ENCODE data around the gene MTMR12.

The MTMR12 gene

GRCh38 chr5:32207355-32207634 lies 105.4 kb downstream of the MTMR12 start:
- WGBS (ENCODE audit: insufficient coverage): 90% methylated on average over 2 of the region's 4 CpGs
- POLR2A ChIA-PET: interaction anchor here (0.6 kb wide), 1 partner anchor 14 kb away, joined by 4 read pairs; no protein-coding TSS in a partner anchor
- no peak overlapping the region for H3K4me3 ChIP-seq (ENCODE audit: control insufficient read depth in 1 of 7, extremely low read depth in 1 of 7, insufficient read depth in 4 of 7, low read depth in 2 of 7, low read length in 6 of 7)

DNA sequence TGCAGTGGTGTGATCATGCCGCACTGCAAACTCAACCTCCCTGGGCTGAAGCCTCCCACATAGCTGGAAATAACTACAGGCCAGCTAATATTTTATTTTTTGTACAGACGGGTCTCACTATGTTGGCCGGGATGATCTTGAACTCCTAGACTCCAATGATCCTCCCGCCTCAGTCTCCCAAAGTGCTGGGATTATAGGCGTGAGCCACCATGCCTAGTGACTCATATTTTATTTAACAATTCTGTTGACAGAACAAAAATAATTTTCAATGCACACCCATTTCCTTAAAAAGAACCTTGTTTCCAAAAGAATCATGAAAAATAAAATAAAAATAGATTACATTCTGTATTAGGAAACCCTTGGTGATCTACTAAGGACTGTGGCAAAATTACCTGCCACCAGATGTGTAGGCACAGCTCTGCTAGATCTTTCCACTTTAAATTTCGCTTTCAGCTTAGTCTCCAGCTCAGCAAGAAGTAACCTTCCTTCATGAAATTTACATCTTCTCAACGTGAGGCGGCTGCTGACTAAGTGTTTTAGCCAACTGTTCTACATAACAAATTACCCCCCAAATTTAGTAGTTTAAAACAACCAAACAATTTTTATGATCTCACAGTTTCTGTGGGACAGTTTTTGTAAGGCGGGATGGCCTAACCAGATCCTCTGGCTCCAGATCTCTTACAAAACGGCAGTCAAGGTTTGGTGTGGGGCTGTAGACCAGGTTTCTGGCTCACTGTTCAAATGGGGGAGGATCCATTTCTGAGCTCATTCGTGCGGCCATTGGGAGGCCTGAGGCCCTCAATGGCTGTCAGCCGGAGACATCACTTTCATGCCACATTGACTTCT lies 106.0 kb downstream of the MTMR12 start:
- H3K27me3 ChIP-seq (replicated peaks in 2 of 5; ENCODE audit: control insufficient read depth in 4 of 5, insufficient read depth in 5 of 5, low read length in 4 of 5): no peaks in the 10 kb centered on the region
- H3K27ac ChIP-seq (ENCODE audit: insufficient read depth in 1 of 2, low read depth in 1 of 2, low read length in 2 of 2, poor library complexity in 1 of 2, severe bottlenecking in 2 of 2): no peak overlapping the region
- no peaks in the 10 kb centered on the region for H3K9me3 ChIP-seq (ENCODE audit: control extremely low read depth in 1 of 5, control insufficient read depth in 4 of 5, insufficient read depth in 2 of 5, low read depth in 1 of 5, low read length in 4 of 5)
- DNase-seq: peak in 1 of 3 donors; percentile 43
- CTCF ChIA-PET: interaction anchor here (0.6 to 1.6 kb wide), 7 partner anchors 9 to 123 kb away, joined by 3 to 7 read pairs (median 3); no protein-coding TSS in a partner anchor
- WGBS (ENCODE audit: insufficient coverage): 91% methylated on average over 8 of the region's 13 CpGs
- H3K36me3 ChIP-seq (ENCODE audit: control insufficient read depth in 4 of 4, insufficient read depth in 4 of 4, low read length in 3 of 4): no peaks in the 10 kb centered on the region
- POLR2A ChIA-PET: interaction anchor here (0.6 kb wide), 2 partner anchors 13 to 41 kb away, joined by 3 to 4 read pairs; no protein-coding TSS in a partner anchor
- H3K4me3 ChIP-seq (ENCODE audit: control insufficient read depth in 1 of 7, extremely low read depth in 1 of 7, insufficient read depth in 4 of 7, low read depth in 2 of 7, low read length in 6 of 7): no peak overlapping the region
- peaks cover 11 to 43% (median 31%) of the 10 kb centered on the region in 4 experiments for H3K4me1 ChIP-seq (ENCODE audit: control extremely low read depth in 1 of 4, control insufficient read depth in 4 of 4, insufficient read depth in 4 of 4, low read length in 3 of 4)

More at GRCh38 chr5:32207355-32207634, 105.4 kb downstream of the MTMR12 start:
- DNase-seq: peak in 1 of 3 donors; percentile 40
- CTCF ChIA-PET: interaction anchor here (0.7 to 1.6 kb wide), 2 partner anchors 9 to 17 kb away, joined by 4 to 7 read pairs; no protein-coding TSS in a partner anchor
- no peak overlapping the region for H3K27ac ChIP-seq (ENCODE audit: insufficient read depth in 1 of 2, low read depth in 1 of 2, low read length in 2 of 2, poor library complexity in 1 of 2, severe bottlenecking in 2 of 2)
- no peaks in the 10 kb centered on the region for H3K9me3 ChIP-seq (ENCODE audit: control extremely low read depth in 1 of 5, control insufficient read depth in 4 of 5, insufficient read depth in 2 of 5, low read depth in 1 of 5, low read length in 4 of 5)
- peaks cover 11 to 42% (median 31%) of the 10 kb centered on the region in 4 experiments for H3K4me1 ChIP-seq (ENCODE audit: control extremely low read depth in 1 of 4, control insufficient read depth in 4 of 4, insufficient read depth in 4 of 4, low read length in 3 of 4)
- H3K36me3 ChIP-seq (ENCODE audit: control insufficient read depth in 4 of 4, insufficient read depth in 4 of 4, low read length in 3 of 4): no peaks in the 10 kb centered on the region
- no peaks in the 10 kb centered on the region for H3K27me3 ChIP-seq (replicated peaks in 2 of 5; ENCODE audit: control insufficient read depth in 4 of 5, insufficient read depth in 5 of 5, low read length in 4 of 5)

DNA sequence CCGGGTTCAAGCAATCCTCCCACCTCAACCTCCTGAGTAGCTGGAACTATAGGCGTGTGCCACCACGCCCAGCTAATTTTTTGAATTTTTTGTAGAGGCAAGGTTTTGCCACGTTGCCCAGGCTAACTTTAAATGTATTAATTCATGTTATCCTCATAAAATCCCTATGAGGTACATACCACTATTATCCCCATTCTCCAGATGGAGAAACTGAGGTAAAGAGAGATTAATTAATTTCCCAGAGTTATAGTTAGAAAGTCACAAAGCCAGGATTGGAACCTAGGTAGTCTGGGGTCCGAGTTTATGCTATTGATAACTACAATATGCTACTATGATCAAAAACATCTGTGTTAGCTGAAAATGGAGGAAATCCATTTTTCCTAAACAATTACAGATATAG lies 106.7 kb downstream of the MTMR12 start:
- Histone ChIP-seq H3K4me3 (ENCODE audit: control insufficient read depth in 1 of 7, extremely low read depth in 1 of 7, insufficient read depth in 4 of 7, low read depth in 2 of 7, low read length in 6 of 7) (no peak overlapping the region), H3K36me3 (ENCODE audit: control insufficient read depth in 4 of 4, insufficient read depth in 4 of 4, low read length in 3 of 4) (no peaks in the 10 kb centered on the region), H3K9me3 (ENCODE audit: control extremely low read depth in 1 of 5, control insufficient read depth in 4 of 5, insufficient read depth in 2 of 5, low read depth in 1 of 5, low read length in 4 of 5) (no peaks in the 10 kb centered on the region), H3K27ac (ENCODE audit: insufficient read depth in 1 of 2, low read depth in 1 of 2, low read length in 2 of 2, poor library complexity in 1 of 2, severe bottlenecking in 2 of 2) (no peak overlapping the region), H3K4me1 (ENCODE audit: control extremely low read depth in 1 of 4, control insufficient read depth in 4 of 4, insufficient read depth in 4 of 4, low read length in 3 of 4) (peaks cover 8 to 46% (median 33%) of the 10 kb centered on the region in 4 experiments), H3K27me3 (replicated peaks in 2 of 5; ENCODE audit: control insufficient read depth in 4 of 5, insufficient read depth in 5 of 5, low read length in 4 of 5) (no peaks in the 10 kb centered on the region)
- ChIA-PET CTCF (interaction anchor here (0.6 to 1.6 kb wide), 5 partner anchors 8 to 124 kb away, joined by 3 to 7 read pairs (median 3); no protein-coding TSS in a partner anchor), POLR2A (interaction anchor here (0.6 kb wide), 1 partner anchor 41 kb away, joined by 3 read pairs; no protein-coding TSS in a partner anchor)
- DNase-seq: no peak
- no CpG with 5 or more reads among the region's 5 CpGs for WGBS (ENCODE audit: insufficient coverage)

DNA sequence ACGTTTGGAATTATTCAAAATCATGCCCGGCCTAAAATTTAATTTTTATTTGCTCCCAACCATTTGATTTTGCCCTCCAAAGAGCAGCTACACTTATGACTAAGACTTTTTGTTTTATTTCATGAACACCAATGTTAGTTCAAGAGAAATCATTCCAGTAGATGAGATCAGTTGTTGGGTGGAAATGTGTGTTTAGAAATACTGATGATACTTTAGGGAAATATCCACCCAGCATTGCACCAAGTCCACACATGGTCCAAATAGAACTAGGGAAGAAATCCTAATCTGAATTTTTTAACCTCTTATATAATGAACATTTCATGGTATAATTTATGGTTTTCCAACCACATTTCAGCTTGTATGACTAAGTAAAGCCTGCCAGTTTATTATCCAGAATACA lies 110.3 kb downstream of the MTMR12 start:
- ChIA-PET CTCF (interaction anchor here (1.5 kb wide), 2 partner anchors 28 to 30 kb away, joined by 4 to 8 read pairs; partner anchors contain the start of gene GOLPH3), POLR2A (interaction anchor here (0.7 kb wide), 1 partner anchor 8 kb away, joined by 4 read pairs; no protein-coding TSS in a partner anchor)
- no CpG with 5 or more reads among the region's 2 CpGs for WGBS (ENCODE audit: insufficient coverage)
- Histone ChIP-seq H3K4me1 (ENCODE audit: control extremely low read depth in 1 of 4, control insufficient read depth in 4 of 4, insufficient read depth in 4 of 4, low read length in 3 of 4) (peaks cover 0 to 50% (median 29%) of the 10 kb centered on the region in 4 experiments), H3K27me3 (replicated peaks in 2 of 5; ENCODE audit: control insufficient read depth in 4 of 5, insufficient read depth in 5 of 5, low read length in 4 of 5) (no peaks in the 10 kb centered on the region), H3K27ac (ENCODE audit: insufficient read depth in 1 of 2, low read depth in 1 of 2, low read length in 2 of 2, poor library complexity in 1 of 2, severe bottlenecking in 2 of 2) (no peak overlapping the region), H3K9me3 (ENCODE audit: control extremely low read depth in 1 of 5, control insufficient read depth in 4 of 5, insufficient read depth in 2 of 5, low read depth in 1 of 5, low read length in 4 of 5) (no peaks in the 10 kb centered on the region), H3K36me3 (ENCODE audit: control insufficient read depth in 4 of 4, insufficient read depth in 4 of 4, low read length in 3 of 4) (no peaks in the 10 kb centered on the region), H3K4me3 (ENCODE audit: control insufficient read depth in 1 of 7, extremely low read depth in 1 of 7, insufficient read depth in 4 of 7, low read depth in 2 of 7, low read length in 6 of 7) (no peak overlapping the region)
- DNase-seq: peak in 1 of 3 donors; percentile 50

- DNase-seq: peak in 2 of 3 donors; percentile 51 to 53
- POLR2A ChIA-PET: no interaction called here
- 0% methylated on average over 1 of the region's 3 CpGs for WGBS (ENCODE audit: insufficient coverage)
- no peaks in the 10 kb centered on the region for H3K27me3 ChIP-seq (replicated peaks in 2 of 5; ENCODE audit: control insufficient read depth in 4 of 5, insufficient read depth in 5 of 5, low read length in 4 of 5)
- no peak overlapping the region for H3K4me3 ChIP-seq (ENCODE audit: control insufficient read depth in 1 of 7, extremely low read depth in 1 of 7, insufficient read depth in 4 of 7, low read depth in 2 of 7, low read length in 6 of 7)
- CTCF ChIA-PET: interaction anchor here (1.5 kb wide), 1 partner anchor 27 kb away, joined by 4 read pairs; the partner anchor contains the start of gene GOLPH3
- H3K9me3 ChIP-seq (ENCODE audit: control extremely low read depth in 1 of 5, control insufficient read depth in 4 of 5, insufficient read depth in 2 of 5, low read depth in 1 of 5, low read length in 4 of 5): no peaks in the 10 kb centered on the region
- no peak overlapping the region for H3K27ac ChIP-seq (ENCODE audit: insufficient read depth in 1 of 2, low read depth in 1 of 2, low read length in 2 of 2, poor library complexity in 1 of 2, severe bottlenecking in 2 of 2)
- no peaks in the 10 kb centered on the region for H3K36me3 ChIP-seq (ENCODE audit: control insufficient read depth in 4 of 4, insufficient read depth in 4 of 4, low read length in 3 of 4)
- H3K4me1 ChIP-seq (ENCODE audit: control extremely low read depth in 1 of 4, control insufficient read depth in 4 of 4, insufficient read depth in 4 of 4, low read length in 3 of 4): peaks cover 0 to 41% (median 21%) of the 10 kb centered on the region in 4 experiments
Measured at GRCh38 chr5:32201122-32201753, 111.5 kb downstream of the MTMR12 start.

DNA sequence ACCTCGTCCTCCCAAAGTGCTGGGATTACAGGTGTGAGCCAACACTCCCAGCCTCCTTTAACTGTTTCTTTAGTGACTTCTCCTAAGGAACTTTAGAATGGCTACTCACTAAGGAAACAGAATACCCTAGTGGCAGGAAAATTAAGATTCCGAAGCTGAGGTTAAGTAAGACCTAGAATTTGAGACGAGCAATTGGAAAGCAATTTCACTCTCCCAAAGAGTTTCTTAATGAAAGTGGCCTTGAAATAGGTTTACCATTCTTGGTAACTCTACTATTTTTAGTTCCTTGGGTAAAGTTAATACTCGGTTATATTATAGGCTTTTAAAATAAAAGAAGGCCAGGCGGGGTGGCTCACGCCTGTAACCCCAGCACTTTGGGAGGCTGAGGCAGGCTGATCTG lies 115.7 kb downstream of the MTMR12 start:
- WGBS (ENCODE audit: insufficient coverage): 95% methylated on average over 6 of the region's 6 CpGs
- peaks cover 0 to 57% (median 34%) of the 10 kb centered on the region in 4 experiments for H3K4me1 ChIP-seq (ENCODE audit: control extremely low read depth in 1 of 4, control insufficient read depth in 4 of 4, insufficient read depth in 4 of 4, low read length in 3 of 4)
- H3K4me3 ChIP-seq (ENCODE audit: control insufficient read depth in 1 of 7, extremely low read depth in 1 of 7, insufficient read depth in 4 of 7, low read depth in 2 of 7, low read length in 6 of 7): no peak overlapping the region
- no peaks in the 10 kb centered on the region for H3K36me3 ChIP-seq (ENCODE audit: control insufficient read depth in 4 of 4, insufficient read depth in 4 of 4, low read length in 3 of 4)
- H3K9me3 ChIP-seq (ENCODE audit: control extremely low read depth in 1 of 5, control insufficient read depth in 4 of 5, insufficient read depth in 2 of 5, low read depth in 1 of 5, low read length in 4 of 5): no peaks in the 10 kb centered on the region
- H3K27me3 ChIP-seq (replicated peaks in 2 of 5; ENCODE audit: control insufficient read depth in 4 of 5, insufficient read depth in 5 of 5, low read length in 4 of 5): no peaks in the 10 kb centered on the region
- H3K27ac ChIP-seq (ENCODE audit: insufficient read depth in 1 of 2, low read depth in 1 of 2, low read length in 2 of 2, poor library complexity in 1 of 2, severe bottlenecking in 2 of 2): no peak overlapping the region
- ChIA-PET CTCF (interaction anchor here (1.0 kb wide), 1 partner anchor 16 kb away, joined by 3 read pairs; no protein-coding TSS in a partner anchor), POLR2A (no interaction called here)
- no peak for DNase-seq

Measured in common myeloid progenitor, CD34-positive (primary cell).